Mammary epithelial cell (primary cell): ENCODE results near the gene LEMD1.

Source experiments
- CTCF ChIP-seq, 2 donors: IDR thresholded peaks in 1 of 2; conservative IDR thresholded peaks in 1 of 2; 2 replicates each; pipeline ENCODE4 v1.5.1; 2011 to 2012; ENCODE audit warnings: inconsistent platforms in 2 of 2, low read length in 2 of 2, mild to moderate bottlenecking in 2 of 2, control low read depth in 1 of 2, low read depth in 1 of 2; ENCODE audit not compliant: insufficient read depth in 1 of 2; ENCODE audit errors: extremely low read depth in 1 of 2
- EZH2 ChIP-seq: IDR thresholded peaks from 2 replicates; pipeline ENCODE4 v1.6.1; 2012; ENCODE audit warnings: low read length, inconsistent platforms, borderline replicate concordance

GRCh38 chr1:205351984-205352713, 69.7 kb downstream of the LEMD1 start:
- TF ChIP-seq CTCF (conservative IDR thresholded peaks at IDR 0.05 in 1 of 2, IDR thresholded peaks at IDR 0.05 in 1 of 2; ENCODE audit: extremely low read depth in 1 of 2, insufficient read depth in 1 of 2, low read depth in 1 of 2, low read length in 2 of 2) = peak in 1 of 2 donors; percentile 35
- no peak for TF ChIP-seq EZH2
